BJ (cell line): ENCODE data around the gene CNNM2. TPM values are rescaled to one million over a fixed set of nuclear protein-coding genes. Genes with fewer than 3 reads are reported as not detected.

Source experiments
- CTCF ChIA-PET: fragments of 350-600 bp; formaldehyde crosslinking; extraction: SDS; loops from one replicate; lab custom pipeline; 2021; ENCODE audit warnings: antibody characterized with exemption, inconsistent platforms; lab: Yijun Ruan, JAX
- POLR2A ChIA-PET: fragments of 300-600 bp; sonication (Branson Sonifier 250); formaldehyde crosslinking; extraction: SDS; loops from one replicate; lab custom pipeline; 2021; ENCODE audit warnings: antibody characterized with exemption; lab: Charles Lee
- DNase-seq: peaks from one replicate; pipeline ENCODE4 v3.0.0-alpha.2; 2011; ENCODE audit warnings: low read depth
- H3K27me3 ChIP-seq: 2 replicates; pipeline ENCODE4 v1.6.0; 2011; ENCODE audit warnings: low read length; ENCODE audit not compliant: control insufficient read depth, insufficient read depth
- H3K36me3 ChIP-seq: 2 replicates; pipeline ENCODE4 v1.5.1; 2011; ENCODE audit warnings: low read length; ENCODE audit not compliant: control insufficient read depth, insufficient read depth
- H3K4me3 ChIP-seq: 2 replicates; pipeline ENCODE4 v1.5.1; 2011; ENCODE audit warnings: low read depth, mild to moderate bottlenecking, control low read depth, low read length
- polyA plus RNA-seq: library from polyadenylated mRNA; depleted of rRNA; stranded (reverse); fragments of >200 nt; gene quantifications from 2 replicates; pipeline ENCODE4 v1.2.3, GENCODE V29; 2011
- TF ChIP-seq, protein P1 (sequence below): IDR thresholded peaks from 2 replicates; pipeline ENCODE4 v1.5.1; 2011; ENCODE audit warnings: low read depth, mild to moderate bottlenecking, control low read depth, inconsistent platforms, low read length, moderate library complexity; ENCODE audit not compliant: insufficient read depth

The CNNM2 gene
- polyA plus RNA-seq, 1 experiment = 3.7 TPM

DNA sequence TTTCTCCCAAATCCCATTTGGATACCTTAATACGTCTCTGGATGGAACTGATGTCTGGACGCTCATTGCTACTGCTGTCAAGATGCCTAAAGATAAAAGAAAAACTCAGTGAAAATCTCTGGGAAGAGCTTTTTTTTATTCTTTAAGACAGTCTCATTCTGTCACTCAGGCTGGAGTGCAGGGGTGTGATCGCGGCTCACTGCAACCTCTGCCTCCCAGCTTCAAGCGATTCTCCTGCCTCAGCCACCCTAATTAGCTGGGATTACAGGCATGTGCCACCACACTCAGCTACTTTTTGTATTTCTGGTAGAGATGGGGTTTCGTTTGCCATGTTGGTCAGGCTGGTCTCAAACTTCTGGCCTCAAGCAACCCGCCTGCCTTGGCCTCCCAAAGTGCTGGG, 172.8 kb downstream of the CNNM2 start:
- no peak for DNase-seq
- POLR2A ChIA-PET = no interaction called here
- Histone ChIP-seq H3K27me3 (no peaks in the 10 kb centered on the region), H3K4me3 (no peak overlapping the region), H3K36me3 (peaks cover 22% of the 10 kb centered on the region)
- TF ChIP-seq, protein P1, sequence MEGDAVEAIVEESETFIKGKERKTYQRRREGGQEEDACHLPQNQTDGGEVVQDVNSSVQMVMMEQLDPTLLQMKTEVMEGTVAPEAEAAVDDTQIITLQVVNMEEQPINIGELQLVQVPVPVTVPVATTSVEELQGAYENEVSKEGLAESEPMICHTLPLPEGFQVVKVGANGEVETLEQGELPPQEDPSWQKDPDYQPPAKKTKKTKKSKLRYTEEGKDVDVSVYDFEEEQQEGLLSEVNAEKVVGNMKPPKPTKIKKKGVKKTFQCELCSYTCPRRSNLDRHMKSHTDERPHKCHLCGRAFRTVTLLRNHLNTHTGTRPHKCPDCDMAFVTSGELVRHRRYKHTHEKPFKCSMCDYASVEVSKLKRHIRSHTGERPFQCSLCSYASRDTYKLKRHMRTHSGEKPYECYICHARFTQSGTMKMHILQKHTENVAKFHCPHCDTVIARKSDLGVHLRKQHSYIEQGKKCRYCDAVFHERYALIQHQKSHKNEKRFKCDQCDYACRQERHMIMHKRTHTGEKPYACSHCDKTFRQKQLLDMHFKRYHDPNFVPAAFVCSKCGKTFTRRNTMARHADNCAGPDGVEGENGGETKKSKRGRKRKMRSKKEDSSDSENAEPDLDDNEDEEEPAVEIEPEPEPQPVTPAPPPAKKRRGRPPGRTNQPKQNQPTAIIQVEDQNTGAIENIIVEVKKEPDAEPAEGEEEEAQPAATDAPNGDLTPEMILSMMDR = no peak
- CTCF ChIA-PET = interaction anchor here (0.6 to 1.1 kb wide), 4 partner anchors 151 to 332 kb away, joined by 3 read pairs; partner anchors contain the start of gene CNNM2

DNA sequence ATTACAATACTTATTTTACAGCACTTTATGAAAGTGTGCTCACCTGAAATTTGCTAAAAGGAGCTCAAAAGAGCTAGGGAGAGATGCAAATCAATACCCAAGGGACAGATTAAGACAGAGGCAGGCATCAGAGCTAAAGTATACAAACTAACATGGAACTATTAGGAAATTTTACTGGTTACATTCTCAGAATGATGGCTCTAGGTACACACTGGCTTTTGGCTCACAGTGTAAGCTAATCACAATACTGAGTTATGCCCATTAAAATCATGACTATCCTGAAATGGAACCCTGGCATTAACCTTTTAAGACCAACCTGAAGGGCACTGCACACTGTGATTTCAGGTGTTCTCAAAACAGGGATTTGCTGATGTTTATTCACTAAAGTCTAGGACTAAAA, 176.9 kb downstream of the CNNM2 start:
- DNase-seq = no peak
- ChIA-PET POLR2A (no interaction called here), CTCF (interaction anchor here (1.0 kb wide), 2 partner anchors 49 to 150 kb away, joined by 3 to 4 read pairs; no protein-coding TSS in a partner anchor)
- Histone ChIP-seq H3K4me3 (no peak overlapping the region), H3K27me3 (no peaks in the 10 kb centered on the region), H3K36me3 (peaks cover 17% of the 10 kb centered on the region)
- TF ChIP-seq, protein P1 = no peak

DNA sequence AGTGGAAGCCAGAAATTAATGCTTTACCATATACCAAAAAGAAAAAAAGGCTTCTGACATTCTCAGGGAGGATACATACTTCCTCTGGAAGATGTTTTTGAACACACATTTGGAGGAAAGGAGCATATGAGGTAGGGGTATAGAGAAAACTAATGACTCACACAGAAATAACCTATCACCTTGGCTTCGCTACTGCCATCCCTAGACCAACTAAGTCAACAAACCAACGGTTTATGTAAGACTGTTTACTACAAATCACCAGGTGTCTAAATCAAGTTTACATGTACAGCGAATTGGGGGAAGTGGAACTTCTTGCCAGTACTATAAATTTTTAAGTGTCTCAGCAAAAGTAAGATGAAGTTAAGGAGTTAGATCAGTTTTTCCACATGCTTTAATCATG, 178.0 kb downstream of the CNNM2 start:
- POLR2A ChIA-PET = no interaction called here
- Histone ChIP-seq H3K36me3 (peaks cover 14% of the 10 kb centered on the region), H3K4me3 (no peak overlapping the region), H3K27me3 (no peaks in the 10 kb centered on the region)
- TF ChIP-seq, protein P1 = no peak
- CTCF ChIA-PET = interaction anchor here (0.6 to 1.0 kb wide), 3 partner anchors 48 to 182 kb away, joined by 3 to 4 read pairs (median 3); no protein-coding TSS in a partner anchor
- DNase-seq = no peak

DNA sequence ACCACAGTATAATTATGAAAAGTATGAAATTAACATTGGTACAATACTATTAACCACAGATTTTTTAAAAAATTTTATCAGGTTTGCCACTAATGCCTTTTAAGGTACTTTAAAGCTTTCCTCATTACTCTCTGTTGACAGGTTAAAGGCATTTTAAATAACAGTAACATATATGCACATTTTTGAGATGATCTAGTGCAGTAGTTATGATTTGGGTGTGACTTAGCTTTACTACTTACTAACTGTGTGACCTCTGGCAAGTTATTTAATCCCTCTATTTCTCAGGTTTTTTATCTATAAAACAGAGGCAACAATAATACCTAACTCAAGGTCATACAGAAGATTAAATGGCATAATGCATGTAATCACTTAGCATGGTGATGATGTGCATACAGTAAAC, 180.1 kb downstream of the CNNM2 start:
- no peaks in the 10 kb centered on the region for H3K27me3 ChIP-seq
- POLR2A ChIA-PET = no interaction called here
- no peak overlapping the region for H3K4me3 ChIP-seq
- TF ChIP-seq, protein P1 = no peak
- peaks cover 13% of the 10 kb centered on the region for H3K36me3 ChIP-seq
- CTCF ChIA-PET = interaction anchor here (1.5 to 2.5 kb wide), 3 partner anchors 141 to 181 kb away, joined by 5 to 11 read pairs (median 8); partner anchors contain the start of gene CNNM2
- DNase-seq = no peak

DNA sequence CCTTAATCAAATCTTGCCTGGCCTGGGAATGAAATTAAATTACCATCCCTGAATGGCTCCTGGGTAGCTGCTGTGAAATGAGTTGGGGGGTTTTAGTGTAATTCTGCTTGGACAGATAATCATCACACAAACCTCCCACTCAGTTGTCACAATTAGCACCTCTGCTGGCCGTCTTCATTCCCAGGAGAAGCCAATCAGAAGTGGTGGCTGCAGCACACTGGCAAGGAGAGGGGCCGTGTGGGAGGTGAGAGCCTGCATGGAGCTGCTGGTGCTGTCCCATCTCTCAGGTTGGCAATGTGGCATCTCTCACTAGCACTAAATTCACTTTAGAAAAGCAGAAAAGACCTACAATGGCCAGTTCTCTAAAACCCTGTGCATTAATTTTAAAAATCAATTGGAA, 182.5 kb downstream of the CNNM2 start:
- no peak overlapping the region for H3K4me3 ChIP-seq
- TF ChIP-seq, protein P1 = no peak
- no peaks in the 10 kb centered on the region for H3K27me3 ChIP-seq
- POLR2A ChIA-PET = interaction anchor here (0.6 kb wide), 1 partner anchor 395 kb away, joined by 4 read pairs; no protein-coding TSS in a partner anchor
- no peak for DNase-seq
- CTCF ChIA-PET = interaction anchor here (0.7 to 1.1 kb wide), 2 partner anchors 8 to 141 kb away, joined by 3 read pairs; no protein-coding TSS in a partner anchor
- H3K36me3 ChIP-seq = peaks cover 4% of the 10 kb centered on the region
